Hematopoietic multipotent progenitor cell treated with erythropoietin and hydrocortisone succinate and interleukin-3 and kit ligand, for 15 days (in vitro differentiated cells): Measurements from ENCODE around the gene INSC.

Source experiments
- DNase-seq: peaks from one replicate; pipeline ENCODE4 v3.0.0-alpha.2; 2015; ENCODE audit warnings: low spot score

The INSC gene

DNA sequence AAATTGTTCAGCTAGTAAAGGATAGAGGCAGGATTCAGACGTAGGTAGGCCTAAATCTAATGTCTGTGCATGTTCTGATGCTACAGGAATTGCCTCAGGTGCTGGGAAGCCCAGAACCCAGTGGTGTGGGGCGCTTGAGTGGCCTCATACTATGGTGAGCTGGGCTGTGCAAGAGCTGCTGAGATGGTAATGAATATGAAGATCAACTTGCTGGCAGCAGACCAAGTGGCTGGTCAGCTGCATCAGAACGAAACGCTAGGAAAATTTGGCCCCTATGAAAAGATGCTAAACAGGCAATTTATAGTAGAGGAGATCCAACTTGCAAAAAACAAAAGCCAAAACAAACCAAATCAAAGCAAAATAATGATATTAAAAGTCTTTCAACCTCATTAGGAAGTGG lies 102.7 kb downstream of the INSC start:
- DNase-seq = no peak

DNA sequence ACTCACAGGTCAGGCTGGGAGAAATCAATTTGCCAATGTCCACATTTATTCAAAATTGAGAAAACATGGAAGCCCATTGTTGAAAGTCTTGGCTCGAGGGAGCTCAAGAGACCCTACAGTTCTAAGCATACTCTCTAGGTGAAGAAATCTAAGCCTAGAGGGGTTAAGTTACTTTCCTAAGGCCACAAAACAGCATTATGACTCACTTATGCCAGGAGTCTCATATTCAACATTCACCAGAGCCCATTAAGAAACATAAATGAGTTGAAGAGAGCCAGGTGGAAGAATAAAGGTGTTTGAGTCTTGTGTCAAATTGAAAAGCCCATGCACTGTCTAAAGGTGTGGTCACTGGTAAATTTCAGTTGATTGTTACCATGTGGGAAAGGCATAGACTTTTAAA lies 108.1 kb downstream of the INSC start:
- DNase-seq = no peak

DNA sequence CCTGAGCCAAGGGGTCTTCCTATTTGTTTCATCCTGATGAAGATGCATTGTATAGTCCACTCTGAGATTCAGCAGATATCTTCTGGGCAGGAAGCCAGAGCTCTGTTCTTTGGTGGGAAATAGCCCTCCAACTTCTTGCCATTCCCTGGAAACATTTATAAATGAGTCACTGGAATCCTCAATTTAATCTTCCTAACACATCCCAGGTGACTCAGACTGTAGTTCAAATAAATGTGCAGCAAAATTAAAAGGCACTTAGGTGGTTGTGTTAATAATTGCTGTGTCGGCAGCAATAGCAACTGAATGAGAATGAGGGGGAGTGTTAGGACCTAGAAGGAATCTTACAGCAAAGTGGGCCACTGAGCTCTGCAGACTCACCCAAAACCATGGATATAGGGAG lies 108.6 kb downstream of the INSC start:
- no peak for DNase-seq

DNA sequence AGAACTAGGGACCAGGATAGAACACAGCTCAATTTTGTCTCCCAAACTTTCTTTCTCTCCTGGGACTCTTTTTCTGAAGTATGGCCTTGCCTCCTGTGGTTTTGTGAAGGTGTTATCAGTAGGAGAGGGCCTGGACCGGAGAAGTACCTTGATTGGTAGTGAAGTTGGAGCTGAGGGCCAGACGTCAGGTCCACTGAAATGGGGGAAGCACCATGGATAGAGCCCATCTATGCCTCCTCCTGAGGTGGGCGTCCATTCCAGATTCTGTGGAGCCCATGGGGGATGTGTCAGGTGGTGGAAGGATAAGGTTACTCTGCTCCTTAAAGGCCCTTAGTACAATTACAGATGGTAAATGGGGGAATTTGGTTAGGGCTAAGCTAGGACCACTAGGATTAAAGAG lies 109.7 kb downstream of the INSC start:
- no peak for DNase-seq

DNA sequence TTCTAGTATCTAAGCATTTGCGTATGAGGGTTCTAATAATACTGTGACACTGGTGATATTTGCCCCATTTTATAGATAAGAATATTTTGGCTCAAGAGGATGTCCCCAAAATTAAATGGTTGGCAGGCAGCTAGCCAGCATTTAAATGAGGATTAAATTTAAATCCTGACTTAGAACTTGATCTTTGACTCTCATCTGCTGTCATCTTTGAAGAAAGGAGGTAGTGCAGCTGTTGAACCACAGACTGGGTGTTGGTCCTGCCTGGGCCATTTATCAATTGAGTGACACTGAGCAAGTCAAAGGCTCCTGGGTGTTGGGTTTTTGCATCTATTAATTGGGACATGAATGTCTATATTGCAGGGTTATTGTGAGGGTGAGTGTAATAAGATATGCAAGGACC lies 112.3 kb downstream of the INSC start:
- no peak for DNase-seq

DNA sequence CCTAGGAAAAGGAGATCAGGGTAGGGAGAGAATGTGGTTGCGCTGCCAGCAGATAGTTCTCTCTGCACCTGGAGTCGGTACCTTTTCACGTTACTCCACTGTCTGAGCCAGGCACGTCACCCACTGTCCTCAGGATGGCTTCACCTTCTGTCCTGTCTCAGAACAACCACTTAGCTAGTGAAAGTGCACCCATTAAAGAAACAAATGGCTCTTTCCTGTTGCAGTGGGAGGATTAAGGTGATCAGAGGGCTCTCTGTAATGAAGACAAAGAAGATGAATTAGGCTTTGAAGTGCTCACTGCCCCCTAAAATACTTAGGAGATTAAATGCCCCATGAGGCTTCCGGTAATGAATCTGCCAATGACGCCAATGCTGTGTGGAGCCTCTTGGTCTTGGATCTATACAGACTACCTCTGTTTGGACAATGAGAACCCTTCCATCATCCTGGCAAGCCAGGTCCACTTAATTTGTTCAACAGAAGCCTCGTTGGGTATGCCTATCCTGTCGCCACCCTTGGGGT lies 113.7 kb downstream of the INSC start:
- no peak for DNase-seq

DNA sequence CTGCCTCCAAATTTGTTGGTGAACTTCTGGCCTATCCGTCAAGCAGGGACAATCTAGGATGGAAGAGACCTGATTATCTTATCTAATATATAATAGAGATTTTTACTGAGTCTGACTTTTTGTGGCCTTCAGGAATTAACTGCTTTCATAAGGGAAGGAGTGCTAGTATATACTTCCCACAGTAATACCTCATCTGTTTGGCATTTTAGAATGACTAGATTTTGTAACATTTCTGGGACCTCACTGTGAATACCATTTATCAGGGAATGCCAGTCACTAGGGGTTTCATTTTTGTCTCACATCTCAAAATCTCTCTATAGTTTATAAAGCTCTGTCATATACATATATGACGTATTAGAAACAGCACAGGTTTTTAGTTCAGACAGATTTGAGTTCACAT lies 114.3 kb downstream of the INSC start:
- DNase-seq = no peak

DNA sequence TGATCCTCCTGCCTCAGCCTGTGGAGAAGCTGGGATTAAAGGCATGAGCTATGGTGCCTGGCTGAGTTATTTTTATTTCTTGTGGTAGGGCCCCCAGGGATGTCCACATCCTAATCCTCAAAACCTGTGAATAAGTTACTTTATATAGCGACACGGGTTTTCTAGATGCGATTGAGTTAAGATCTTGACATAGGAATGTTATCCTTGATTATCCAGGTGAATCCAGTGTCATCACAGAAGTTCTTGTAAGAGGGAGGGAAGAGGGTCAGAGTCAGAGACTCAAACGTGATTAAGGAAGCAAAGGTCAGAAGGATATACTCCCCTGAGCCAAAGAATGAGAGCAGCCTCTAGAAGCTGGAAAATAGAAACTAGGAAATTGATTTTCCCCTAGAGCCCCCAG lies 117.8 kb downstream of the INSC start:
- no peak for DNase-seq

DNA sequence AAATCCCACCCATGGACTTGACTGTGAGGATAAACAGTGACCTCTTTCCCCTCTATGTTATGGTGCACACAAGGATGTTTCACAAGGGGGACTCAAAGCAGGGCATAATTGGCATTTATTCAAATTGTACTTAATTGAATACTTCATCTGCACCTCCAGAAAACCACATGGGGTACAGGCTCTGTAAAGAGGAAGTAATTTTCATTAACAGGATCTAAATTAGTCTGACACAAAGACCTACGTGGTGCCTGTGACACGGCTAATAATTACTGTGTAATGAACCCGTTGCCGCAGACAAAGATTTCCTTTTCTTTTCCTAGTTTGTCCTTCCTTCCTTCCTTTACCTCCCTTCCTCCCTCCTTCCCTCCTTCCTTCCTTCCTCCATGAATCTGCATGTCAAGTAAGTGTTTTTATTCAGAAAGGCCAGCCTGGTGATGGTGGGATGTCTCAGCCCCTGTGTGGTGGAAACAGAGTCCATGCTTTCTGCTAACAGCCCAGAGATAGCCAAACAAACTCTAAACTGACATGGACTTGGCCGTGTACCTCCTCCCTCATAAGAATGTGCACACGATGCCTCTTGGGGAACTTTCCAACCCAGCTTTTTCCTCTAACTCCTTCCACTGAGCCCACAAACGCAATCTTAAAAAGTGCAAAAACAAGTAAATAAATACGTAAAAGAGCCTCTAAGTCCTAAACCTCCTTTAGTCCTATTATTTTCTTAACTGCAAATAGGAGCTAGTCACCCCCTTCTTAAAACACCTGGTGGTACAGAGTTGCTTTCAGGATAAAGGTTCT lies 118.8 kb downstream of the INSC start:
- DNase-seq = no peak

DNA sequence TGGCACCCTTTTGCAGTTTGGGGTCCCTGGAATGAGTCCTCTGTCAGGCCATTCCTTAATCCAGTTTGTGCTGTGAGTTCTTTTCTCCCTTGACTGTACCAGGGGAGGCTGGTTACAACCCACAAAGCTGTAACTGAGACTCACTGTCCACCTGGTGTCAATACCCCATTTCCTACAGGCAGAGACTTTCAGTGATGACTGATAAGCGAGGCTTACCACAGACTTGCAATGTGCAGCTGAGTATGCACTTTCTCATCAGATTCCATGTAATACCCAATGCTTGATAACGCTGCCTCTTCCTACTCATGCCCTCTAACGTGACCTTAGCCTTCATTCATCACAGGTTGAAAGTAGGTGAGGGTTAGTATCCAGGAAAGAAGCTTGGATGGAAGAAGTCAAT lies 120.1 kb downstream of the INSC start:
- no peak for DNase-seq

DNA sequence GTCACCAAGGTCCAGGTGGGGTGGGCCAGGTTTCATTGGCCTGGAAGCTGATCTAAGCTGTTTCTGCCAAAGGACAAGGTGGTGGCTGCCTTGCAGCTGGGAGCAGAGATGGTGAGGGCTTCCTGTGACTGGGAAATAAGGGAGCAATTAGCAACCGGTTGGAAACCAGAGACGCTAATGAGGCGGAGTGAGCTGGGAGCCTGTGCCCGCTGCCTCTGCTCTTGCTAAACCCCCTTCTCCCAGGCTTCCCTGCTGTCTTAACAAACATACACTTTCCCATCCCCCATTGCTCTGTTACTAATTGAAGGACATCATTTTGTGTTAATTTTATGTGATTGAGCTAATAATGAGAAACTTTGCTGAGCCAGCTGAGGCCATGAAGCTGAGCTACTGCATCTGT lies 121.8 kb downstream of the INSC start:
- no peak for DNase-seq

DNA sequence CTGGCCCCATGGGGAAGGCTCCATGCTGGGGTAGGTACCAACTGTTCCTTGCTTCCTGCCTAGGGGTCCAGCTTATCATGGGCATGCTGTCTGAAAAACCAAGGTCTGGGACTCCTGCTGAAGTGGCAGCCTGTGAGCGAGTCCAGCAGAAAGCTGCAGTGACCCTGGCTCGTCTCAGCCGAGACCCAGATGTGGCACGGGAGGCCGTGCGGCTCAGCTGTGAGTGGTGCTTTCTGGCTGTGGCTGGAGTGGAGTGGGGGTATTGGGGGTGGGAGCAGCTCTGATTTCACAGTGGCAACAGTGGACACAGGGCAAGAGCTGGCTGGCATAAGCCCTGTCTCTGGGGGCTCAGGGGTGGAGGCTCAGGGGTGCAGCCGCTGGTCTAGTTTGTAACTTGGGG lies 124.1 kb downstream of the INSC start:
- DNase-seq = no peak

DNA sequence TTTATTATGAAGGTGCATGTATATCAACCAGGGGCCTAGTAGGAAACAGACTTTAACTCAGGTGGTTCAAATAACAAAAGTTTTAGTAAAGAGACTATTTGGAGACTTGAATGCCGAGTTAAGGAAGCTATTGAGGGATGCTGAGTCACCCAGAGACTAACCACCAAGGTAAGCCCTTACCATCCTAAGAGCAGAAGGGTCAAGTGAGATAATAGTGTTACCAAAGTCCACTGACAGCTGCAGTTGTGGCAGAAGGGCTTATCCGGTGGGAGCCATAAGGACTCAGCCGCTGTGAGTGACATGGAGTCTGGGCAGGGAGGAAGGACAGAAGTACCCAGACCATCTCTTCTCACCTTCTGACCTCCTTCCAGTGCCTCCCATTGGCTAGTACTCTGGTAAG lies 134.0 kb downstream of the INSC start:
- no peak for DNase-seq

DNA sequence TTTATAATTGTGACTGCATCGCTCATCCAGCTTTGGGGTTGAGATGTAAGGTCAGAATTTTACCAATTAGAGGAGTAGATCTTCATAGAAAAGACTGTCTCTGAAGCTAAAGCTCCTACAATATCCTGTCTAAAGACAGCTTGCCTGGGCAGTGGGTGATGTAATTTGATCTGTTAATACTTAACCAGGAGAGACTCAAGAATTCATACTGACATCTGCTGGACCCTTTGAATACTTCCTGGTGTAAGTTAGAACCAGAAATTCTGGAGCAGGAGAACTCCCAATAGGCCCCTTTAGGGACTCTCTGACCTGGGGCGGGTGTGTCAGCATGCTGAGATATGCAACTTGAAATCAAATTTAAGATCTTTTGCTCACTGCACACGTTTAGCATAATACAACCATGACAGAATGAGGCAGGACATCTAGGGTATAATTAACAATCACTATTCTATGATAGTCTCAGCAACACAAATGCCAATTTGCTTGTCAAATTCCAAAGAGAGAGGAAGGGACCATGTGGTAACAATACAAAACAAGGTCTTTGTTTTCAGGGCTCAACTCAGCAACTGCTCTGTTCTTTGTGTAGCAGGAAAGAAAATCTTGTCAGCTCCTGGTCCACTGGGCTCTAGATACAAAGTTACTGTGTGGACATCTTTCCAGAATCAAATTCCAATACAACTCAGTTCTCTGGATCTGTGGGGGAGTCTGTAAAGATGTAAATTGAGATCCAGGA lies 143.9 kb downstream of the INSC start:
- DNase-seq = no peak

DNA sequence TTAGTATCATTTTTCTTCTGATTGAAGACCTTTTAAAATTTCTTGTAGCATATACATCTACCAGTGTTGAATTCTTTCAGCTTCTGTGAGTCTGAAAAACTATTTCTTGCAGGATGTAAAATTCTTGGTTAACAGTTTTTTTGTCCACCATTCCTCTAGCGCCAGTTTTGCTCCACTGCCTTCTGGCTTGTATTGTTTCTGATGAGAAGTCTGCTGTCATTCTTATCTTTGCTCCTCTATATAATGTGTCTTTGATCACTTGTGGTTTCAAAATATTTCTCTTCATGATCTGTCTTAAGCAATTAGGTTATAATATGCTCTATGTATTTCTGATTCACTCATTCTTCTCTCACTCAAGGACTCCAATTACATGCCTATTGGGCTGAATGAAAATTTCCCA lies 152.3 kb downstream of the INSC start:
- no peak for DNase-seq

DNA sequence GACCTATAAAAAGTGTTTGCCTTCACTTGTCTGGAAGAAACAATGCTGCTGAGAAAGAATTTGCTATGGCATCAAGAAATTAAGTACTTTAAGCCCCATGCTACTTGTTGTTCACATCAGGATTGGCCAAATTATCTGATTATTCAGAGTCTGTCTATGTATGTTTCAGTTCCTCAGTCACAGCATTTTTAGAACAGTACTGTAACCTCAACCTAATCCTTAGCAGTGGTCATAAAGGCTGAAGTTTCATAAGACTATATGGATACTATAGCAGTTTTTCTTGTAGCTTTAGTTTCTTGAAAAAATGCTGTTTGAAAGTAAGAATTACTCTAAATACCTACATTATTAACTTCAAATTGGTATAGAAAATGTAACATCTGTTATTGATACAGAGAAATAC lies 153.9 kb downstream of the INSC start:
- no peak for DNase-seq

DNA sequence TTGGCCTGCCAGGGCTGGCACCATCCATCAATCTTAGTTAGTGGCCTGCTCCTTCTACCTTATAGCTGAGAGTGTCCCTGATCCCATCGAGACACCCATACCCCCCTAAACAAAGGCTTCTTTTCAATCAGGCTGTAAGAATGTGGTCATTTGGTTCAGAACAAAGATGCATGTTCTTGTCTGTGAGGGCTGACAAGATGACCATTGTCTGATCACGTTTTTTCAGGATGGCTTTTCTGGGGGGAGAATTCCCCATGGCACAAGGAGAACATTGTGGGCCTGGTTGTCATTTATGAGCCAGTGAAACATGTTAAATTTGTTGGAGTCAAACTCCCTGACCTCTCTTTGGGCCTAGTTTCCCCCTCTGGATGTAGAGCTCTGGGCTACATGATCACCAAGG lies 160.4 kb downstream of the INSC start:
- DNase-seq = no peak

DNA sequence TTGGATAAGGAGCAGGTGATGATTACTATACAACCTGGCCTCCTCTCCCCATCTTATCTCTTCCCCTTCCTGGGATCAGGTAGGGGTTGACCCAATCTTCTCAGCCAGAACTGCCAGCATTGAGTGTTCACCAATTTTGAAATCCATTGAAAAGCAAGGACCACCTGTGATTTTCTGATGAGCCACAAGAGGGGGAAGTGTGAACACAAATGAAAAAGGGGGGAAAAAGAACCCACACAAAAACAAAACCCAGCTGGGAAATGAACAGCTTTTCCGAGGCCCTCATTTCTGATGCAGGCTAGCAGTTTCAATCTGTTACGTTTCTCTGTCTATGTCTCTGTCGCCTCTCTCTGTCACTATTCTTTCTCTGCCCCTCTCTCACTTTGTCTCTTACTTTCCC lies 161.9 kb downstream of the INSC start:
- DNase-seq = no peak

DNA sequence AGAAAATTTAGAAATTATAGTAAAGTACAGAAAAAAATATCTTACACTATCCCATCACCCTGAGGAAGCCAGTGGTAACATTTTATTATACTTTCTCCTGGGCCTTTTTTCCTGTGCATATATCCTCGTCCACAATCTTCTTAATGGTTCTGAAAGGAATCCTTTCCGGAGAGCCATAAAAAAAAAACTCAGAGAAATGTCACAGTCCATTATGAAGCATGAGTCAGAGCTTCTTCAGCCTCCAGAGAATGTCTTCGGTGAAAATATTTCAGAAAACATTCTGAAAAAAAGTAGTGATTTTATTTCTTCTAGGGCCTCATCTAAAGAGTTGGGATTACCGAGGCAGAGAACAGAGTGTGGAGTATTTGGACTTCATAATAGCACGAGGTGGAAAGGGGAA lies 163.4 kb downstream of the INSC start:
- no peak for DNase-seq

DNA sequence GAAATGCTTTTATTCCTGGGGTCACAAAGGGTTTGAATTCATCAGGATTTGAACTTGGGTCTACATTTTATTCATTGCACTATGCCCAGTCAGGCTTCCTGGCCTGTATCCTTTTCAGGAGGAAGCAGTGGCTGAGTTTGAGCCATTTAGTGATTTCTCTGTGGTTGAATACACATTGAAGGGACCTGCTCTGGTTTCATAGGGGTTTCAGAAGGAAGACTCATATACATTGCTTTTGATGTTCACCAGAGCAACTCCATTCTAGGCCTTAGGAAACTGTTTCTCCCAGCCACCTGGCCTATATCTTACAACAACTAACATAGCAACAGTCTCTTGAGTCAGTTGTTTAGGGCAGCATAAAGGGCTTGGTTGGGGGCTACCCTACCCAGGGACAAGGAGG lies 165.7 kb downstream of the INSC start:
- no peak for DNase-seq

DNA sequence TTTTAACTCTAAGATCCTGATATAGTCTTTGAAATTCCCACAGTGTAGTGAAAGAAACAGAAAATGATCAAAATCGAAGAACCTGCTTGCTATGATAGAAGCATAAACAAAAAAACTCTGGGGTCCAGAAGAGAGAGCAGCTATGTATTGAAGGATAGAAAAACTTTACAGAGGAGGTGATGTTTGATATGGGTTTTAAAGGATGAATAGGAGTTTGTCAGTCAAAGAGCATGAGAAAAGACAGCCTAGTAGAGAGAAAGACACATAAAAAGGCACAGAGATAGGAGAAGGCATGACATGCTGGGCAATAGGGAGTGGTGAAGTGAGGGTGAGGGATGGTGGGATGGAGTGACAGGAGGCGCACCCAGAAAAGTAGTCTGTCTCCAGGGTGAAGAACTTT lies 168.0 kb downstream of the INSC start:
- DNase-seq = no peak

DNA sequence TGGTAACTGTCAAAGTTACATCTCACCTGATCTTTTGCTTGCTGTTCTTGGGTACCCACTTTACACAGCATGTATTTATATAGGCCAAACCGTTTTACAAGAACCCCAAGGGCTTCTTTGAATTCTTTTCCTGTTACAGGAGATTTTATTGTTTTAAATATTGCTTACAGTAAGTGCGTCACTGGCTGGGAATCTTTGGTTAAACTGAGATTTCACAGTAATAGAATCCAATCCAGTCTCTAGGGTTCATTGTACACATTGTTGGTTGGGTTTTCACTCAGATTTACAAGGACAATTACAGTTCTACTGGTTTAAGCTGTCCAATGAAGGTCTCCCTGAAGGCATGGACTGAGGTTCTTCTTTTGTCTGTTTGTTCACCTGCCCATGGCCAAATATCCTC lies 171.7 kb downstream of the INSC start:
- no peak for DNase-seq

DNA sequence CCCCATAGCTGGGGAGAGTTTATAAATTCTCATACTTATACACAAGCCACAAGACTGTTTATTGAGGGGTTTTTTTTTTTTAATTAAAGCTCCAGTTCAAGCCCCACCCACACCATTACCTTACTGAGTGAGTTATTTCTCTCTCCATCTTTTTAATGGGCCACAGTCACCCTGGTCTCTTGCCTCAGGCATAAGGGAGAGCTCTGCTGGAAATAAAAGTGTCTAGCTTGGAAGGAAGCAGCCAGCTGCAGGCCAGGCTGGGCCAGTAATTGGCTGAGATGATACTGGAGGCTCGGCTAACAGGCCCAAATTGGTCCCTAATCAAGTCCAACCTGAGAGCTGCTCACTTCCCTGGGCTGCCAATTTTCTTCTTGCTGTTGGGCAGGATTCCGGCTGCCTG lies 174.1 kb downstream of the INSC start:
- no peak for DNase-seq

DNA sequence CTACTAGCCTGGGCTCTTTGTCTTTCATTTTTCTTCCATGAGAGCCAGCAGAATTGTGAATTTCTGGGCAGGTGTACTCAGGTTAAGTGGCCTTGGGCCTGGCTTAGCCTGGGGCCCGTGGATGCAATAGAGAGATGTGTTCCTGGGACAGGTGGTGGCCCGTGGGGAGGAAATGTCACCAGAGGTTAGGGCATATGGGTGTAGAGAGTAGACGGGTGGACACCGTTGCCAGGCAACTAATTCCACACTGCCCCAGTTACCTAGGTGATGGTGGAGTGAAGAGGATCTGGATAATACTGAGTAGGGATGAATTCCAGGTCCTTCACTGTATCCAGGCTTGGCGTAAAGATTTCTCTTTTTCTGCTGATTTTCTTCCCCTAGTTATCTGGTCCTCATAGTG lies 175.0 kb downstream of the INSC start:
- DNase-seq = no peak
